CD4-positive, alpha-beta T cell treated with Interleukin-15 for 4 hours (primary cell): ENCODE data around the gene KAT6B.

Source experiments
- DNase-seq: peaks from one replicate; pipeline ENCODE4 v3.0.0-alpha.2; 2020; ENCODE audit warnings: low spot score

The KAT6B gene

DNA sequence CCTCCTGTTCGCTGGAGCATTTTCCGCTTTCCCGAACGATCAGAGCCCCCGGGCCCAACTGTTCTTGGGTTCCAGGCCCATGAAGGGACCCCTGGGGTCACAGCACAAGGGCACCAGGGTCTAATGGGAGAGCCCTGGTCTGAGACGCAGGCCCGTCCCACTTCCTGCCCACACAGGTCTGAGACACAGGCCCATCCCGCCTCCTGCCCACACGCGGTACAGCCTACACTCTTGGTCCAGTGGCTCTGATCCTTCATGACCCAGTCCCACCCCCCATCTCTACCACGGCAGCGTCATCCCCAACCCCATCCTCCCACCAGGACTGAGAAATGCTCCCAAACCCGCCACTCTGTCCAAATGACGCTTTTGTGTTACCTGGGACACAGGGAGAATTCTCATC, 246.3 kb downstream of the KAT6B start:
- no peak for DNase-seq

DNA sequence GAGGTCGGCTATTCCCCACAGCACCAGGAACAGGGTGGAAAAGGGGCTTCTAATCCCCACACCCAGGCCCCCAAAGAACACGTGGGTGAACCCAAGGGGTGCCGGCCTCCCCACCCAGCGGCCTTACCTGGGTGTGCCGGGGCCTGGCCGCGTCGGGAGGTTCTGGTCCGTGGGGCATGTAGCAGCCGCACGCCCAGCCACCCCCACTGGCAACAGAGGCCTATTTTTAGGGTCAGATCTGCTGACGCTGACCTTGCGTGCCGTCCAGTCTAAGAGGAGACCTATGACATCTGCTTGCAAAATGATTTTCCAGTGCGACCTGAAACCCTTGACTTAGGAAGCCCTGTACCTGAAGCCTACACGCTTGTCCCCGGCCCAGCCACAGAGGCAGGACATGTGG, 247.0 kb downstream of the KAT6B start:
- DNase-seq: no peak

DNA sequence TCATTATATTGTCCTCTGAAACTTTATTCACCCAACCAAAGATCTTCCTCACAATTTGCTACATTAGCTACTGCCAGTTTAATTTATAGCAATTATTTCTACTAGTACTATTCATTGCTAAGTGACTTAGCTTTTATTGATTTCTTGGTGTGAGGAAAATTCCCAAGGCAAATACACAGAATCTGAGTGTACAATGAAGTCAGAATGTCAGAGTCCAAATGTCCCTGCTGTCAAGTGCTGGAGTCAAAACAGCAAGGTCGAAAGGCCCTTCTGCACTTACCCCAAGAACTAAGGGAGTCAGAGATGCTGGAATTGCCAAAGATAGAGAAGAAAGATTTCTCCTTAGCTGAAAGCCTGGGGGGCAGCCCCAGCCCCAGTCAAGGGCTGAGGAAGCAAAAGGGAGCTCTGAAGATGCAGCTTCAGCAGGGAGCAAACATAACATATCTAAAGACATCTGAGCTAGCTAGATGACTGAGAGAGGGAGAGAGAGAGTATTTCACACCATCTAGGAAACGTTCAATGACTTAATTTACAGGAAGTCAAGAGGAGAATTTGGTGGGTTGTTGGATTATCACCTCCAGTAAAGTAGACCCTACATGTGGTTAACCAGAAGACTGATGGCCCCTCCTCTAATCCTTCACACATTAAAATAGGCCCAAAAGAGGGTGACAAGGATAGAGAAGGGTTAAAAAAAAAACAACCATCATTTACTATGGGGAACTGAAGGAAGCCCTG, 248.5 kb downstream of the KAT6B start:
- DNase-seq: no peak

DNA sequence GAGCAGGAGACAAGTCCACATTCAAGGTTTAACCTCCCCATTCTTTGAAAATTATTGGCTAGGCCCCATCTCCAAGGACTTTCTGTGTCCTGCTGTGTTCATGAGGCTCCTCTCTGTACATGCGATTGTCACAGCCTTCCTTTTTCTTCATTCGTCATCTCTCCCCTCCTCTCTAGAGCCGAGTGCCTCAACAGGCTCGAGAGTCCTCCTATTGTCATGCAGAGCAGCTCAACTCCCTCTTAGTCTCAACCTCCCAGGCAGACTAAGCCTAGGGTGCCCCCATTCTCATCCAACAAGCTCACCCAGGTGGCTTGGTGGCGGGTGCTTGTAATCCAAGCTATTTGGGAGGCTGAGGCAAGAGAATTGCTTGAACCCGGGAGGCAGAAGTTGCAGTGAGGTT, 249.9 kb downstream of the KAT6B start:
- no peak for DNase-seq

DNA sequence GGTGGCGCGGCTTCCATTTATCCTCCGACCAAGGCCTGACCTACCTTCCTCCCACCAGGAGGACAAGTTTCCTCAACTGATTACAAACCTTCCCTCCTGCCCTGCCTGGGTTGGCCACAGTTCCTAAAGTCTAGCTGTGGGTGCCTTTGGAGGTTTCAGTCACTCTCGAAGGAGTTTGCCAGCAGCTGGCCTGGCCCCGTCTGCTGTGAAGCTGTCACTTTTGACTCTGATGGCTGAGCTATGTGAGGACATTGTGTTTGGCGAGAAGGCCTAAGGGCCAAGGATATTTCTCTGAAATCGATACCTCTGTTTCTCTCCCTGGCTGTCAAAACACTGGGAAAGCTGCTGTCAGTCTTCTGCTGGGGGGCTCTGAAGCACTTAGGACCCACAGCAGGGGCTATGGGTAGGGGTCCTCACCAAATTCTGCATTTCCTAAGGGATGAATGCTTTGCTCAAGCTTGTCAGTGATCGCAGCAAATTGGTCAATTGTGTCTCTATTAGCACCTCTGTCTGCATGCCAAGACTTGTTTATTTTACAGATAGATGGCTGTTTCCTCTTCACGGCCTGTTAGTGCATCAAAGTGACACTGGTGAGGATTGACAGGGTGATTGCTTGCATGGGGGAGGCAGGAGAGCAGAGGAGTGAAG, 253.2 kb downstream of the KAT6B start:
- DNase-seq: no peak

DNA sequence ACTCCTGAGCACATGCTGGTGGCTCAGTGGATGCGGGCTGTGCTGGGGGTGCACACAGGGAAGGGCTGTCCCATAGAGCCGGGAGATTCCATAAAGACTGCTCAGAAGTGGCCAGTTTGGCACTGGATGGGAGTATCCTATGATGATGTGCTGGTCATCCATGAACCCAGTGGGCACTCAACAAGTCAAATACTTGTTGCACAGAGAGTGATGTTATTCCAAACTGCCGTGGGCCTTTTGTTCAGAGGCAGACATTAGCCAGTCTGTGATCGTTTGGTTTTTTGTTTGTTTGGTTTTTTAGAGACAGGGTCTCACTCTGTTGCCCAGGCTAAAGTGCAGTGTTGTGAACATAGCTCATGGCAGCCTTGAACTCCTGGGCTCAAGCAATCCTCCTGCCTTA, 254.2 kb downstream of the KAT6B start:
- no peak for DNase-seq

DNA sequence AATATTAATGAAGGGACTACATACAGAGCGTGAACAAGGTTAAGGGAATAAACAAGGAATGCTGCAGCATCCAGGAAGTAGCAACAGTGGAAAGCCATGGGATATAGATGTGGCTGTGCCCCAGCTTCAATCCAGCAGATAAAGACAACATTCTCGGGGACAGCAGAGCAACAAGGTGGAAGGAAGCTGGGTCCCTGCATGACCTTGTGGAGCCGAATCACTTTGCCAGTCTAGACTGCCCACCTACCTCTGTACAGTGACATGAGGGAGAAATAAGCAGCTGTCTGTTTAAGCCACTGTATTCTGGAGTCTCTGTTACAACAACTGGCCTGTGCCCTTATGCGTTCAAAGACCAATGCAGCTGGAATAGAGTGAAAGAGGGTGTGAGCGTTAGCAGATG, 255.0 kb downstream of the KAT6B start:
- DNase-seq: no peak
